RCC 7860 (cell line): ENCODE results near the gene MTARC2.
"Not testable (repeated sequence)": the region's sequence is repeated elsewhere in the genome, so short reads cannot be mapped to it uniquely, and the experiment has no call there.

Experiments used
- DNase-seq: peaks from one replicate; pipeline ENCODE4 v3.0.0-alpha.2; 2015; ENCODE audit warnings: low spot score
- FAIRE-seq: peaks from 2 replicates; lab custom pipeline; 2012; peaks lifted over from hg19 to GRCh38; lab: Jason Lieb, UNC

The MTARC2 gene

GRCh38 chr1:220748089-220748934, at the start of gene MTARC2:
TSS of gene MTARC2 (plus strand) at chr1:220748322. CDS start at chr1:220748532, 210 bp downstream.
- DNase-seq (peak; percentile 45), FAIRE-seq (no peak)

- DNase-seq (no peak), FAIRE-seq (no peak)
Observed at GRCh38 chr1:220698607-220699016, 49.5 kb upstream of the MTARC2 start.

- no peak for FAIRE-seq
- no peak for DNase-seq
Observed at GRCh38 chr1:220699044-220699443, 49.1 kb upstream of the MTARC2 start.

GRCh38 chr1:220700556-220701179, 47.5 kb upstream of the MTARC2 start:
- no peak for FAIRE-seq

GRCh38 chr1:220701974-220702373, 46.1 kb upstream of the MTARC2 start:
- DNase-seq (no peak), FAIRE-seq (no peak)

More at GRCh38 chr1:220700556-220701179, 47.5 kb upstream of the MTARC2 start:
- DNase-seq, result no peak

GRCh38 chr1:220702733-220703270, 45.3 kb upstream of the MTARC2 start:
- FAIRE-seq (no peak), DNase-seq (no peak)

GRCh38 chr1:220703305-220703704, 44.8 kb upstream of the MTARC2 start:
- FAIRE-seq, result no peak

GRCh38 chr1:220705782-220706181, 42.3 kb upstream of the MTARC2 start:
- DNase-seq (no peak), FAIRE-seq (no peak)

More at GRCh38 chr1:220703305-220703704, 44.8 kb upstream of the MTARC2 start:
- no peak for DNase-seq

- no peak for FAIRE-seq
Observed at GRCh38 chr1:220706480-220706879, 41.6 kb upstream of the MTARC2 start.

GRCh38 chr1:220707160-220707559, 41.0 kb upstream of the MTARC2 start:
- FAIRE-seq (no peak), DNase-seq (no peak)

More at GRCh38 chr1:220706480-220706879, 41.6 kb upstream of the MTARC2 start:
- no peak for DNase-seq

- FAIRE-seq, result no peak
Observed at GRCh38 chr1:220708244-220708643, 39.9 kb upstream of the MTARC2 start.

GRCh38 chr1:220708936-220709801, 39.0 kb upstream of the MTARC2 start:
- FAIRE-seq, result no peak
- no peak for DNase-seq

More at GRCh38 chr1:220708244-220708643, 39.9 kb upstream of the MTARC2 start:
- DNase-seq, result no peak

GRCh38 chr1:220710333-220710732, 37.8 kb upstream of the MTARC2 start:
- FAIRE-seq, result no peak

GRCh38 chr1:220711056-220711809, 36.9 kb upstream of the MTARC2 start:
- no peak for FAIRE-seq
- no peak for DNase-seq

More at GRCh38 chr1:220710333-220710732, 37.8 kb upstream of the MTARC2 start:
- no peak for DNase-seq

- DNase-seq, FAIRE-seq: not testable (repeated sequence)
Observed at GRCh38 chr1:220715986-220716385, 32.1 kb upstream of the MTARC2 start.

GRCh38 chr1:220717800-220718640, 30.1 kb upstream of the MTARC2 start:
- FAIRE-seq (no peak), DNase-seq (no peak)

- FAIRE-seq, DNase-seq: not testable (repeated sequence)
Observed at GRCh38 chr1:220721266-220721665, 26.9 kb upstream of the MTARC2 start.

- DNase-seq (no peak), FAIRE-seq (no peak)
Observed at GRCh38 chr1:220726634-220727033, 21.5 kb upstream of the MTARC2 start.

- no peak for DNase-seq
- no peak for FAIRE-seq
Observed at GRCh38 chr1:220727519-220727918, 20.6 kb upstream of the MTARC2 start.
